ENCODE measurements around the gene SMG6. TPM values are rescaled to one million over a fixed set of nuclear protein-coding genes. Genes with fewer than 3 reads are reported as not detected.

Gene SMG6
- total and polyA plus RNA-seq, 4 experiments from 2014 or later = 3.8 to 58.5 (median 30.6) TPM

DNA sequence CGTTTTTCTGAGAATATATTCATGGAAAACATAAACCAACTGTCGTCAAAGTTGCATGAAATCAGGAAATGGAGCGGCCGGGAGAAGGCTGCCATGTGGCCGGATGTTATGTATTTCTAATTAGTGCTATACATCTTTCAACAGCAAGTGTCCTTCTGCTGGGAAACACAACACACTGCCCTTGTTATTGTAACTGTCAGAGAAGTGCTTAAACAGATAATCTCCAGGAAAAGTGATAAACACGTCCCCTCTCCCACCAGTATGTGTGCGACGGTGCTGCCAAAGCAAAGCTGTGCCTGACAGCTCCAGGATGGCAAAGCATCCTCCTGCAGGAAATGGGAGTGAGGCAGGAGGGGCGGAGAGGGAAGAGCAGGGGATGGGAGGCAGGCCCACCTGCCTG is 111.8 kb downstream of the SMG6 start:
- POLR2A ChIA-PET (ENCODE audit: partially characterized antibody) = no interaction called here
- Mint-ChIP-seq H3K4me3 (no peak overlapping the region), H3K4me1 (peaks cover 34 to 48% (median 40%) of the 10 kb centered on the region in 4 donors), H3K36me3 (peaks cover 35 to 50% of the 10 kb centered on the region in 2 donors), H3K9me3 (no peaks in the 10 kb centered on the region), H3K27ac (peak overlapping the region in 3 of 7 donors; percentile 27 to 57 (median 38)), H3K27me3 (no peaks in the 10 kb centered on the region)
- H3K9me3 ChIP-seq (ENCODE audit: control insufficient read depth in 1 of 2, low read length in 2 of 2) = no peaks in the 10 kb centered on the region
- peaks cover 12% of the 10 kb centered on the region for H3K36me3 ChIP-seq (ENCODE audit: insufficient read depth, low read length)
- no peak for DNase-seq
- intact Hi-C loops (cut with micrococcal nuclease) = no loop called here
- no peaks in the 10 kb centered on the region for H3K27me3 ChIP-seq (ENCODE audit: insufficient read depth, low read length)
- H3K27ac ChIP-seq (ENCODE audit: low read depth, low read length) = no peak overlapping the region
- H3K4me3 ChIP-seq (ENCODE audit: low read length in 2 of 2) = no peak overlapping the region
- H3K4me1 ChIP-seq (ENCODE audit: insufficient read depth, low read length) = peaks cover 23% of the 10 kb centered on the region
- CTCF ChIA-PET (ENCODE audit: partially characterized antibody) = interaction anchor here (1.2 kb wide), 1 partner anchor 53 kb away, joined by 4 read pairs; no protein-coding TSS in a partner anchor

DNA sequence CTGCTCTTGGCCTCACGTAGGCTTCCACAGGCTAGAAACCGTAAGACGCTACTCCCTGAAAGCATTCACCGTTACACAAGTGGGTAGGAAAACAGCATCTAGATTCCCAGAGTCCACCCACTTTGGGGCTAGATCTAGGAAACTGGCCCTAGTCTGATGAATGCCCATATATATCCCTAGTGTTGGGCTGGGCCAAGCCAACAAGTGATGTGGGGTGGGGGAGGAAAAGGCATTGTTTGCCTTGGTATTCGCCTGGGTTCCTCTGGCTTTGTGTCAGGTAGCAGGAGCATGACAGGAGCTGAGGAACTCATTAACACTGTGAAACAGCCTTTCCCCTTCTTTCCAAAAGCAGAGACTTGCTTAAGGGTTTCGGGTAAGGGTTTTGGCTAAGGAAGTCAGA is 112.4 kb downstream of the SMG6 start:
- H3K9me3 Mint-ChIP-seq = no peaks in the 10 kb centered on the region
- peaks cover 32 to 53% (median 40%) of the 10 kb centered on the region in 4 donors for H3K4me1 Mint-ChIP-seq

DNA sequence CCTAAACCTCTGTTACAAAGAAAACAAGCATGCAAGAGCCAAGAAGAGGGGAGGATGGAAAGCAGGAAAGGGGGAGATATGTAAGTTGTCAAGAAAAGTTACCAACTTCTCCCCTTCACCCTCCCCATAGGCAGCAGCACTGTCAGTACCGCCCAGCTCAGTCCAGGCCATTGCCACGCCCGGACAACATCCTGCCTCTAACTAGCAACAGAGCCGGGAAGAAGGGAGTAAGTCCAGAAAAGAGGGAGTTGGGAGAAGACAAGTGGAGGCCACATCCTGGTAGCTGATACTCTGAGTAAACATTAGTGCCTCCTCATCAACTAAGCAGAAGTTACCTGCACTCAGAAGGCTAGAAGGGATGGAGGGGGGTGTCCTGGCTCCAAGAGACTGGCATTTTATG is 113.6 kb downstream of the SMG6 start:
- H3K4me1 Mint-ChIP-seq = peaks cover 24 to 46% (median 35%) of the 10 kb centered on the region in 4 donors
- intact Hi-C loops (cut with micrococcal nuclease) = no loop called here

More for the DNA sequence above, 112.4 kb downstream of the SMG6 start:
- peaks cover 23% of the 10 kb centered on the region for H3K4me1 ChIP-seq (ENCODE audit: insufficient read depth, low read length)
- Mint-ChIP-seq H3K4me3 (no peak overlapping the region), H3K27ac (no peak overlapping the region), H3K27me3 (no peaks in the 10 kb centered on the region), H3K36me3 (peaks cover 38 to 56% of the 10 kb centered on the region in 2 donors)
- POLR2A ChIA-PET (ENCODE audit: partially characterized antibody) = interaction anchor here (1.7 kb wide), 1 partner anchor 112 kb away, joined by 3 read pairs; the partner anchor contains the start of gene SMG6
- intact Hi-C loops (cut with micrococcal nuclease) = no loop called here
- H3K27me3 ChIP-seq (ENCODE audit: insufficient read depth, low read length) = no peaks in the 10 kb centered on the region
- H3K9me3 ChIP-seq (ENCODE audit: control insufficient read depth in 1 of 2, low read length in 2 of 2) = no peaks in the 10 kb centered on the region
- CTCF ChIA-PET (ENCODE audit: partially characterized antibody) = no interaction called here
- H3K4me3 ChIP-seq (ENCODE audit: low read length in 2 of 2) = no peak overlapping the region
- DNase-seq = no peak
- peaks cover 17% of the 10 kb centered on the region for H3K36me3 ChIP-seq (ENCODE audit: insufficient read depth, low read length)
- H3K27ac ChIP-seq (ENCODE audit: low read depth, low read length) = no peak overlapping the region

DNA sequence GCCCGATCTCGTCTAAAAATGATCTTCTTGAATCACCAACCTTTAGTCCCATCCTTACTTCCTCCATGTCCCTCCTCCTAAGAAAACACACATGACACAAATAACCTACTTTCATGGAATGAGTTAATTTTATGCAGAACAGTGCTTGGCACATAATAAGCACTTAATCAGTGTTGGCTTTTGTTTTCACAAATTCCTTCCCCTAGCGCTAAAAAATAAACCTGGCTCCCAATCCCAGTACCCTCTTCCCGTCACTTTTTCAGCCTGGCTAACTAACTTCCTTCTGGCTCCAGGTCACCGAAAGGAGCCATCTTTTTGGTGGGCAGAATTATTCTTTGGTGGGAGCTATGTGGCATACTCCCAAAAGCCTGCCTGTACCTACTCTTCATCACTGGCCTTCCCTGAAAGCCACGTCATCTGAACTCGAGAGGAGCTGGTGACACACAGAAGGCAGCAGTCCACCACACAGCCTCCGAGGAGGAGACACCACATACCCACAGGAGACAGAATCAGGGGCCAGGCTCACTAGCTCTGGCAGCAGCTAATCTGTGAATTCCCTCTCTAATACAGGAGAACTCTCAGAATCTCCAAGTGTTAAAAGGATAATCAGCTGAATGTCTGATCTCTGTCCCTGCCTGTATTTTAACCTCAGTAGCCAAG is 114.5 kb downstream of the SMG6 start:
- no peaks in the 10 kb centered on the region for H3K27me3 Mint-ChIP-seq
- no peak overlapping the region for H3K4me3 Mint-ChIP-seq
- no peaks in the 10 kb centered on the region for H3K27me3 ChIP-seq (ENCODE audit: insufficient read depth, low read length)
- peaks cover 23% of the 10 kb centered on the region for H3K4me1 ChIP-seq (ENCODE audit: insufficient read depth, low read length)
- intact Hi-C loops (cut with micrococcal nuclease) = no loop called here
- H3K9me3 ChIP-seq (ENCODE audit: control insufficient read depth in 1 of 2, low read length in 2 of 2) = no peaks in the 10 kb centered on the region
- peak overlapping the region in 5 of 7 donors; percentile 5 to 52 (median 17) for H3K27ac Mint-ChIP-seq
- H3K9me3 Mint-ChIP-seq = no peaks in the 10 kb centered on the region
- CTCF ChIA-PET (ENCODE audit: partially characterized antibody) = no interaction called here
- POLR2A ChIA-PET (ENCODE audit: partially characterized antibody) = interaction anchor here (0.6 kb wide), 1 partner anchor 205 kb away, joined by 4 read pairs; no protein-coding TSS in a partner anchor
- DNase-seq = no peak
- H3K36me3 Mint-ChIP-seq = peaks cover 44 to 62% of the 10 kb centered on the region in 2 donors
- peaks cover 24 to 45% (median 34%) of the 10 kb centered on the region in 4 donors for H3K4me1 Mint-ChIP-seq
- H3K4me3 ChIP-seq (ENCODE audit: low read length in 2 of 2) = no peak overlapping the region
- H3K27ac ChIP-seq (ENCODE audit: low read depth, low read length) = no peak overlapping the region
- peaks cover 19% of the 10 kb centered on the region for H3K36me3 ChIP-seq (ENCODE audit: insufficient read depth, low read length)

More for the DNA sequence above, 113.6 kb downstream of the SMG6 start:
- Histone ChIP-seq H3K27ac (ENCODE audit: low read depth, low read length) (no peak overlapping the region), H3K4me1 (ENCODE audit: insufficient read depth, low read length) (peaks cover 23% of the 10 kb centered on the region), H3K4me3 (ENCODE audit: low read length in 2 of 2) (no peak overlapping the region), H3K36me3 (ENCODE audit: insufficient read depth, low read length) (peaks cover 19% of the 10 kb centered on the region), H3K27me3 (ENCODE audit: insufficient read depth, low read length) (no peaks in the 10 kb centered on the region), H3K9me3 (ENCODE audit: control insufficient read depth in 1 of 2, low read length in 2 of 2) (no peaks in the 10 kb centered on the region)
- no peak for DNase-seq
- ChIA-PET CTCF (ENCODE audit: partially characterized antibody) (no interaction called here), POLR2A (ENCODE audit: partially characterized antibody) (interaction anchor here (1.7 kb wide), 1 partner anchor 113 kb away, joined by 3 read pairs; the partner anchor contains the start of gene SMG6)
- Mint-ChIP-seq H3K4me3 (no peak overlapping the region), H3K27ac (peak overlapping the region in 5 of 7 donors; percentile 20 to 57 (median 29)), H3K9me3 (no peaks in the 10 kb centered on the region), H3K27me3 (no peaks in the 10 kb centered on the region), H3K36me3 (peaks cover 47 to 66% of the 10 kb centered on the region in 2 donors)

DNA sequence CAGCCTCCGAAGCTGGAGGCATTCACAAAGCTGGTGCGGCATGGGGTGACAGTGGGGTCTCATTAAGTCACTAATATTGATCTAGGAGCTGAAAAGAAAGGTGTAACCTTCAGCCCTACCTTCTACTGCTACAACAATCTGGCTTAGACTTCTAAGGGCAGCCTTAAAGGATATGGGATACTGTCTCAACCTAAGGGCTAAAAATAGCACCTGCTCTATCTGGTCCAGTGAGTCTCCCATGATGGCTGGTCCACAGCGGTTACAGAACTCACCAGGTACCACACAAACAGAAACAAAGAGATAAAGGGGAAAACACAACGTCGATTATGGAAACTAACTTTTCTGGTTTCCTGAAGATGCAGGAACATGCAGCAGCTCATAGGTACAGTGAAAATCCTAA is 115.8 kb downstream of the SMG6 start:
- intact Hi-C loops (cut with micrococcal nuclease) = no loop called here
- DNase-seq = no peak
- Histone ChIP-seq H3K27me3 (ENCODE audit: insufficient read depth, low read length) (no peaks in the 10 kb centered on the region), H3K27ac (ENCODE audit: low read depth, low read length) (no peak overlapping the region), H3K4me3 (ENCODE audit: low read length in 2 of 2) (no peak overlapping the region), H3K9me3 (ENCODE audit: control insufficient read depth in 1 of 2, low read length in 2 of 2) (no peaks in the 10 kb centered on the region), H3K36me3 (ENCODE audit: insufficient read depth, low read length) (peaks cover 19% of the 10 kb centered on the region), H3K4me1 (ENCODE audit: insufficient read depth, low read length) (peaks cover 14% of the 10 kb centered on the region)
- Mint-ChIP-seq H3K27me3 (no peaks in the 10 kb centered on the region), H3K4me1 (peaks cover 17 to 41% (median 24%) of the 10 kb centered on the region in 4 donors), H3K9me3 (no peaks in the 10 kb centered on the region), H3K36me3 (peaks cover 39 to 68% of the 10 kb centered on the region in 2 donors), H3K27ac (peak overlapping the region in 1 of 7 donors; percentile 19), H3K4me3 (no peak overlapping the region)
- ChIA-PET POLR2A (ENCODE audit: partially characterized antibody) (no interaction called here), CTCF (ENCODE audit: partially characterized antibody) (no interaction called here)

DNA sequence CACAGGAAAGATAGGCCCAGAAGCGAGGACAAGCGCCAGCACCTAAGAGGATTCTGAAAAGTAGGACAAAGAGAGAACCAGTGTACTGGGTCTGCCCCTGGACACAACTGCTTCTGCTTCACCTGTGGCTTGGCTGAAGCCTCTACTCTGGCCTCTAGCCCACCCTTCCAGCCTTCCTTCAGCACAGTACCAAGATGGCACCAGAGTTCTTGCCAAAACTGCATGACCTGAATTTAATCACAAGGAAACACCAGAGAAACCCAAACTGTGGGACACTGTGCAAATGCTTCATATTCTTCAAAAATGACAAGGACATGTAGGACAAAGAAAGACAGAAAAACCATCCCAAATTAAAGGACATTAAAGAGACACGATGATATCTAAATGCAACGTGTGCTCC is 116.6 kb downstream of the SMG6 start:
- no peak for DNase-seq
- Histone ChIP-seq H3K27ac (ENCODE audit: low read depth, low read length) (no peak overlapping the region), H3K4me3 (ENCODE audit: low read length in 2 of 2) (no peak overlapping the region), H3K36me3 (ENCODE audit: insufficient read depth, low read length) (peaks cover 23% of the 10 kb centered on the region), H3K4me1 (ENCODE audit: insufficient read depth, low read length) (peaks cover 8% of the 10 kb centered on the region), H3K9me3 (ENCODE audit: control insufficient read depth in 1 of 2, low read length in 2 of 2) (no peaks in the 10 kb centered on the region), H3K27me3 (ENCODE audit: insufficient read depth, low read length) (no peaks in the 10 kb centered on the region)
- Mint-ChIP-seq H3K36me3 (peaks cover 35 to 70% of the 10 kb centered on the region in 2 donors), H3K27ac (peak overlapping the region in 2 of 7 donors; percentile 15 to 36), H3K4me3 (no peak overlapping the region), H3K9me3 (no peaks in the 10 kb centered on the region), H3K4me1 (peaks cover 9 to 33% (median 16%) of the 10 kb centered on the region in 4 donors), H3K27me3 (no peaks in the 10 kb centered on the region)
- ChIA-PET POLR2A (ENCODE audit: partially characterized antibody) (no interaction called here), CTCF (ENCODE audit: partially characterized antibody) (no interaction called here)
- intact Hi-C loops (cut with micrococcal nuclease) = loop anchor here (1.0 kb wide), 1 partner anchor 44 kb away; no protein-coding TSS in a partner anchor

DNA sequence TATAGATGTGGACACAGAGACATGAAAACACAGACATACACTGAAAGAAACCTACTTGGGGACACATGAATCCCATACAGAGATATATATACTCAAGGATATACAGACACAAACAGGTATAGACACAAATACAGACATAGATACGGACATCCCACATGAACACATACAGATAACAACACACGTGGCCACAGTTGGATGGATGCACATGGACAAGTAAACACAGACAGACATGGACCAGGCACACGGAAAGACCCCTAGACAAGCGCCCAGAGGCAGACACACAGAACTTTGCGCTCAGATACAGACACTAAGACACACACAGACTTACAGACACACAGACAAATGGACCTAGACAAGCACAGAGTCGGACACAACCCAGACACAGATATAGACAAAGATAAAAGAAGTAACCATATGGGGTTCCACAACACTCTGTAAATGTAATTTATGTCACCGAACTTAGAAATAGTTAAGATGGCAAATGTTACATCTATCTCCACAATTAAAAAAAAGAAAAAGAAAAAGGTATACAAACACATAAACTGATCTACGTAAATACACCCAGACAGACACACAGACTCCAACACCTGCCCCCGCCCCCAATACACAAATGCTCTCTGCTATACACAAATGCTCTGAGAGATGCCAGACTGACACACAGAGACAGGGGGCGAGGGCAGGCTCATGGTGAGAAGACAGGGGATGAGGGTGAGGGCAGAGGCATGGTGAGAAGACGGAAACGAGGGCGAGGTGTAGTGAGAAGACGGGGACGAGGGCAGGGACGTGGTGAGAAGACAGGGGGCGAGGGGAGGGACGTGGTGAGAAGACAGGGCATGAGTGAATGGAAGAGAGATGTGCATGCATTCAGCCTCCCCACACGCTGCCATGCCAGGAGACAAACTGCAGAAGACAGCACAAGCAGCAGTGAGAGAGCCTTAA is 118.3 kb downstream of the SMG6 start:
- Mint-ChIP-seq H3K4me1 (peaks cover 2 to 19% (median 8%) of the 10 kb centered on the region in 4 donors), H3K27me3 (no peaks in the 10 kb centered on the region), H3K9me3 (no peaks in the 10 kb centered on the region), H3K4me3 (no peak overlapping the region), H3K36me3 (peaks cover 43 to 77% of the 10 kb centered on the region in 2 donors), H3K27ac (peak overlapping the region in 2 of 7 donors; percentile 4 to 81)
- Histone ChIP-seq H3K27me3 (ENCODE audit: insufficient read depth, low read length) (no peaks in the 10 kb centered on the region), H3K36me3 (ENCODE audit: insufficient read depth, low read length) (peaks cover 31% of the 10 kb centered on the region), H3K4me3 (ENCODE audit: low read length in 2 of 2) (no peak overlapping the region), H3K9me3 (ENCODE audit: control insufficient read depth in 1 of 2, low read length in 2 of 2) (no peaks in the 10 kb centered on the region), H3K27ac (ENCODE audit: low read depth, low read length) (no peak overlapping the region), H3K4me1 (ENCODE audit: insufficient read depth, low read length) (peaks cover 6% of the 10 kb centered on the region)
- intact Hi-C loops (cut with micrococcal nuclease) = no loop called here
- ChIA-PET CTCF (ENCODE audit: partially characterized antibody) (no interaction called here), POLR2A (ENCODE audit: partially characterized antibody) (interaction anchor here (0.6 kb wide), 1 partner anchor 66 kb away, joined by 3 read pairs; no protein-coding TSS in a partner anchor)
- DNase-seq = no peak

Measured in CD4-positive, alpha-beta memory T cell (primary cell).